Upper lobe of right lung (tissue), 1 donor: ENCODE measurements around the gene WASF1. TPM values are rescaled to one million over a fixed set of nuclear protein-coding genes. Genes with fewer than 3 reads are reported as not detected.
"Not testable (repeated sequence)": the region's sequence is repeated elsewhere in the genome, so short reads cannot be mapped to it uniquely, and the experiment has no call there.

Experiments
- ATAC-seq: fragments of 200-7000 bp; cut with Tn5 transposase; one replicate; pipeline ENCODE4 v1.9.1; 2020; ENCODE audit warnings: mild to moderate bottlenecking, moderate library complexity
- DNase-seq: peaks from one replicate; pipeline ENCODE4 v3.0.0-alpha.2; 2020
- H3K27ac ChIP-seq: fragments of 200-600 bp; one replicate; pipeline ENCODE4 v1.8.0; 2022
- H3K27me3 ChIP-seq: fragments of 200-600 bp; one replicate; pipeline ENCODE4 v1.8.0; 2022; ENCODE audit warnings: mild to moderate bottlenecking
- H3K36me3 ChIP-seq: fragments of 200-600 bp; one replicate; pipeline ENCODE4 v1.8.0; 2022
- H3K4me1 ChIP-seq: fragments of 200-600 bp; one replicate; pipeline ENCODE4 v1.8.0; 2022
- H3K4me3 ChIP-seq: fragments of 200-600 bp; one replicate; pipeline ENCODE4 v1.8.0; 2022; ENCODE audit warnings: mild to moderate bottlenecking
- H3K9me3 ChIP-seq: fragments of 200-600 bp; one replicate; pipeline ENCODE4 v1.8.0; 2022
- intact Hi-C: fragments of 100-400 bp; cut with DNase I; formaldehyde crosslinking; loops from one replicate; pipeline ENCODE4 v1.11.0; 2022
- total RNA-seq: library from RNA; stranded (reverse); fragmentation: NEBNext Ultra II Directional; extraction: Animal tissue kit (Norgen Biotek cat#: 25700); gene quantifications from one replicate; pipeline ENCODE4 v1.2.1, GENCODE V29; 2021
- TF ChIP-seq, protein P1 (sequence below): fragments of 200-600 bp; IDR thresholded peaks from one replicate; pipeline ENCODE4 v1.8.0; 2022; ENCODE audit warnings: antibody characterized with exemption
- donor health status: DM: no; HTN: yes; CAD: no; lungs with severe emphysema.

Gene WASF1
- total RNA-seq, 1 donor from 2014 or later, result 3.6 TPM

DNA sequence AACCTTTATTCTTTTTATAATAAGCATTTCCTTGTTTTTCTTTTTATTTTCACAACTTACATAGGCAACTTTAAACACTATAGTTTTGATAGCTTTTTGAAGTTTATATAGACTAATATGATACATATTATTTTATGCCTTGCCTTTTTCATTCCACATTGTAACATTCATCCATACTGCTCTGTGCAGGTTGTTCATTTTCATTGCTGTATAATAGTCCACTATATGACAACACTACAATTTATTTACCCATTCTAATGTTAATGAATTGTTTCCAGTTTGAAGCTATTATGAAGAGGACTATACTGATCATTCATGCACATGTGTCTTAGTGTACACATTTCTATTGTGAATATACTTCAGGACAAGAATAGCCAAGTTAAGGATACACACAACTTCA lies 49.1 kb downstream of the WASF1 start:
- TF ChIP-seq, protein P1, sequence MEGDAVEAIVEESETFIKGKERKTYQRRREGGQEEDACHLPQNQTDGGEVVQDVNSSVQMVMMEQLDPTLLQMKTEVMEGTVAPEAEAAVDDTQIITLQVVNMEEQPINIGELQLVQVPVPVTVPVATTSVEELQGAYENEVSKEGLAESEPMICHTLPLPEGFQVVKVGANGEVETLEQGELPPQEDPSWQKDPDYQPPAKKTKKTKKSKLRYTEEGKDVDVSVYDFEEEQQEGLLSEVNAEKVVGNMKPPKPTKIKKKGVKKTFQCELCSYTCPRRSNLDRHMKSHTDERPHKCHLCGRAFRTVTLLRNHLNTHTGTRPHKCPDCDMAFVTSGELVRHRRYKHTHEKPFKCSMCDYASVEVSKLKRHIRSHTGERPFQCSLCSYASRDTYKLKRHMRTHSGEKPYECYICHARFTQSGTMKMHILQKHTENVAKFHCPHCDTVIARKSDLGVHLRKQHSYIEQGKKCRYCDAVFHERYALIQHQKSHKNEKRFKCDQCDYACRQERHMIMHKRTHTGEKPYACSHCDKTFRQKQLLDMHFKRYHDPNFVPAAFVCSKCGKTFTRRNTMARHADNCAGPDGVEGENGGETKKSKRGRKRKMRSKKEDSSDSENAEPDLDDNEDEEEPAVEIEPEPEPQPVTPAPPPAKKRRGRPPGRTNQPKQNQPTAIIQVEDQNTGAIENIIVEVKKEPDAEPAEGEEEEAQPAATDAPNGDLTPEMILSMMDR, result no peak
- DNase-seq (no peak), ATAC-seq (no peak)
- Histone ChIP-seq H3K27ac (no peak overlapping the region), H3K4me1 (no peaks in the 10 kb centered on the region), H3K4me3 (no peak overlapping the region), H3K36me3 (no peaks in the 10 kb centered on the region), H3K9me3 (no peaks in the 10 kb centered on the region), H3K27me3 (no peaks in the 10 kb centered on the region)
- intact Hi-C loops, result no loop called here

DNA sequence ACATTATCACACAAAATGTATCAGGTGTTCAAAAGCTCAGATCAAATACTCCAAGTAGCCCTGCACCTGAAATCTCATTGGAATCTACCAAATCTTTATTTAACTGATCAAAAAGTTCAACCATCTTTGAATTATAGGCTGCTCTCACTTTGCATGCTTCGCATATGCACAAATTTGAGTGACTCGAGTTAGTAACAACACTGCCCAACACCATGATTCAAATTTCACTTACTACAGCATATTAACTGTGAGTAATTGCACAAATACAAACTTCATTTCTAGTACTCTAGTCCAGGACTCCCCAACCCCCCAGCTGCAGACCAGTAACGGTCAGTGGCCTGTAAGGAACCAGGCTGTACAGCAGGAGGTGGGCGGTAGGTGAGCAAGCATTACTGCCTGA lies 51.1 kb downstream of the WASF1 start:
- Histone ChIP-seq H3K27ac (no peak overlapping the region), H3K27me3 (no peaks in the 10 kb centered on the region), H3K36me3 (no peaks in the 10 kb centered on the region), H3K9me3 (no peaks in the 10 kb centered on the region), H3K4me3 (no peak overlapping the region), H3K4me1 (no peaks in the 10 kb centered on the region)
- ATAC-seq, result no peak
- TF ChIP-seq, protein P1, result no peak
- DNase-seq, result no peak
- intact Hi-C loops, result no loop called here

DNA sequence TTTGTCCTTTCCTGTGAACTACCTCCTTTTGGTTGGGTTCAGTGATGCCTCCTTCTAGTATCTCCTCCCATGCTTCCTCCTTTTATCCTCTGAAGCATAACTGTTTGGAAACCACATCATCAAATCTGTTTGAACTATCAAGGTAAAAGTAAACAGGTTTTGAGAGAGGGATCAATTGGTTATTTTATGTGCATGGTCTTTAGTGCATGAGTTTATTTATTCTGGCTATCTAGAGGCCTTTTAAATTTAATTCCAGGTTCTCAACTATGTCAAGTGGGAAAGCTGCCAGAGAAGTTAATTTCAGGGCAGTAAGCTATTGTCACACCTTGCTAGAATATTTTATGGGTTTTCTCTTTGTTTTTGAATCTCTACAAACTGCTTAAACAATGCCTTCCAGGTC lies 54.1 kb downstream of the WASF1 start:
- Histone ChIP-seq H3K9me3 (no peaks in the 10 kb centered on the region), H3K36me3 (no peaks in the 10 kb centered on the region), H3K4me1 (no peaks in the 10 kb centered on the region), H3K4me3 (no peak overlapping the region), H3K27me3 (no peaks in the 10 kb centered on the region), H3K27ac (no peak overlapping the region)
- TF ChIP-seq, protein P1, result no peak
- intact Hi-C loops, result no loop called here
- ATAC-seq, result no peak
- DNase-seq, result no peak

DNA sequence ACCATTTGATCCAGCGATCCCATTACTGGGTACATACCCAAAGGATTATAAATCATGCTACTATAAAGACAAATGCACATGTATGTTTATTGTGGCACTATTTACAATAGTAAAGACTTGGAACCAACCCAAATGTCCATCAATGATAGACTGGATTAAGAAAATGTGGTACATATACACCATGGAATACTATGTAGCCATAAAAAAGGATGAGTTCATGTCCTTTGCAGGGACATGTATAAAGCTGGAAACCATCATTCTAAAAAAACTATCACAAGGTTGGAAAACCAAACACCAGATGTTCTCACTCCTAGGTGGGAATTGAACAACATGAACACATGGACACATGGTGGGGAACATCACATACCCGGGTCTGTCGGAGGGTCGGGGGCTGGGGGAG lies 57.8 kb downstream of the WASF1 start:
- H3K27ac ChIP-seq, intact Hi-C loops, H3K27me3 ChIP-seq, H3K4me3 ChIP-seq, ATAC-seq, DNase-seq, H3K36me3 ChIP-seq, H3K9me3 ChIP-seq, H3K4me1 ChIP-seq: not testable (repeated sequence)

DNA sequence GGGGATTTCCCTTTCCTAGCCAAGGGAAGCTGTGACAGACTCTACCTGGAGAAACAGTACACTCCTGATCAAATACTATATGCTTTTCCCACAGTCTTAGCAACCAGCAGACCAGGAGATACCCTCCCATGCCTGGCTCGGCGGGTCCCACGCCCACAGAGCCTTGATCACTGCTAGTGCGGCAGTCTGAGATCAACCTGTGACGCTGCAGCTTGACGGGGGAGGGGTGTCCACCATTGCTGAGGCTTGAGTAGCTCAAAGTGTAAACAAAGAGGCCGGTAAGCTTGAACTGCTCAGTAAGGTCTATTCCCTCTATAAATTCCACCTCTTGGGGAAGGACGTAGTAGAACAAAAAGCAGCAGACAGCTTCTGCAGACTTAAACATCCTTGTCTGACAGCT lies 63.2 kb downstream of the WASF1 start:
- Histone ChIP-seq H3K4me1 (no peaks in the 10 kb centered on the region), H3K27ac (no peak overlapping the region), H3K9me3 (no peaks in the 10 kb centered on the region), H3K27me3 (no peaks in the 10 kb centered on the region), H3K4me3 (no peak overlapping the region), H3K36me3 (no peaks in the 10 kb centered on the region)
- TF ChIP-seq, protein P1, result no peak
- peak; percentile 36 for ATAC-seq
- no peak for DNase-seq
- intact Hi-C loops, result no loop called here

DNA sequence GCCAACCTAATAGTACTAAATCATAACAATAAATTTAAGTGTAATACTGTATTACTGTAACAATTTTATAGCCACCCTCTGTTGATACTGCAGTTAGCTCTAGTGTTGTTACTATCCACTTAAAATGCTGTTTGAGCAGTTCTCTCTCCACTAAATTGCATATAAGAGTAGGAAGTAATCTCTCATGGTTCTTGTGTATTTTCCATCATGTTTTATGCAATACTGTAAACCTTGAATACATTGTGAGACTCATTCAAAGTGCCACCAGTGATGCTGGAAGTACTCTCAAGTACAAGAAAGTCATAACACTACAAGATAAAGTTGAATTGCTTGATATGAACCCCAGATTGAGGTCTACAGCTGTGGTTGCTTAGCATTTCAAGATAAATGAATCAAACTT lies 65.5 kb downstream of the WASF1 start:
- H3K9me3 ChIP-seq, result no peaks in the 10 kb centered on the region
- no peaks in the 10 kb centered on the region for H3K36me3 ChIP-seq
- H3K4me1 ChIP-seq, result no peaks in the 10 kb centered on the region
- no peak overlapping the region for H3K4me3 ChIP-seq
- peak; percentile 79 for ATAC-seq
- no peak for DNase-seq
- H3K27ac ChIP-seq, result no peak overlapping the region
- TF ChIP-seq, protein P1, result no peak
- intact Hi-C loops, result no loop called here
- no peaks in the 10 kb centered on the region for H3K27me3 ChIP-seq
